HG02943 (cell line): Measurements from ENCODE around the gene TGFBR2.
A peak's percentile ranks its signal among the peaks of the same experiment; 100 is the strongest.

Experiments used
- ATAC-seq: cut with Tn5 transposase; IDR thresholded peaks from one replicate; pipeline ENCODE4 v1.9.1; 2021; ENCODE audit warnings: mild to moderate bottlenecking, low read depth, moderate library complexity; ENCODE audit not compliant: unreplicated experiment

The TGFBR2 gene

DNA sequence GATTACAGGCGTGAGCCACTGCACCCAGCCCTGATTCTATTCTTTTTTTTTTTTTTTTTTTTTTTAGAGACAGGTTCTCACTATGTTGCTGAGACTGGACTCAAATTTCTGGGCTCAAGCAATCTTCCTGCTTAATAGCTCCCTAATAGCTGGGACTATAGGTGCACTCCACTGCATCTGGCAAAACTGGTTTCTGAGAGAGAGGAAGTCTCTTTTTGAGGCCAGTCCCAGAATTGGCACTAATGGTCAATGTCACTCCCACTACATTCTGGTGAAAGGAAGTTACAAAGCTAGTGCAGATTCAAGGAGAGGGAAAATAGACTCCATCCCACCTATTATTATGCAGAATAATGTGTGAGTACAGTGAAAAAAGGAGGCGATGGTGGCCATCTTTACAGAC lies 5.8 kb upstream of the TGFBR2 start:
- ATAC-seq: no peak

DNA sequence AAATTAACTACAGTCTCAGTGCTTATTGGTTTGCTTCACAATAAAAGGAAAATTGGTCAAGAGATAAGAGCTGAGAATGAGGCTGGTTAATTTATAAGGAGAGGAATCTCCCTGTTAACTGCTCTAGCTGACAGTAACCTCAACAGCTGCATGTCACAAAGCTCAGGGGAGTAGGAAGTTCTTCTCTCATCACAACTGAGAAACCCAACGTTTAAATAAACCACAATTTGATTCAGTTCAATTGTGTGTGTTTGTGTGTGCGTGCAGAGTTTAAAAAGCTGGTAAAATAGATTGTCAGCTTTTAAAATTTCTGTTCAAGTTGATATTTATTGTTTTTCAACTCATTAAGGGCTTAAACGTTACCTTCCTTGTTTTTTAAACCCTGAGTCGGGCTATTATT lies 3.5 kb upstream of the TGFBR2 start:
- ATAC-seq: no peak

DNA sequence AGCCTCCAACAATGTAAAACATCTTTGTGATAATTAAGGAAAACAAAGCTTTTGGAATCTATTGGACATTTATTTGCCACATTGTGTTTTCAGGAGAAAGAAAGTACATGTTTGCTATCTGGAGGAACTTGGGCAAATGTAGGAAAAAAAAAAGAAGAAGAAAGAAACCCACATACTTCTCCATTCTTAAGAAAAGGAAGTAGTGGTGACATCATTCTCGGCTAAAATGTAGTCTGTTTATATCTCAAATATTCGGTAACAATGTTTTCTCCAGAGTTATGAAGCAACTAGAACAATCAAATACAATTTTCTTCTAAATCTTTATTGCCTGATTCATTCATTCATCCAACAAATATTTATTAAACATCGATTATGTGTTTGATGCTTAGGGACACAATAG lies 2.3 kb upstream of the TGFBR2 start:
- no peak for ATAC-seq

DNA sequence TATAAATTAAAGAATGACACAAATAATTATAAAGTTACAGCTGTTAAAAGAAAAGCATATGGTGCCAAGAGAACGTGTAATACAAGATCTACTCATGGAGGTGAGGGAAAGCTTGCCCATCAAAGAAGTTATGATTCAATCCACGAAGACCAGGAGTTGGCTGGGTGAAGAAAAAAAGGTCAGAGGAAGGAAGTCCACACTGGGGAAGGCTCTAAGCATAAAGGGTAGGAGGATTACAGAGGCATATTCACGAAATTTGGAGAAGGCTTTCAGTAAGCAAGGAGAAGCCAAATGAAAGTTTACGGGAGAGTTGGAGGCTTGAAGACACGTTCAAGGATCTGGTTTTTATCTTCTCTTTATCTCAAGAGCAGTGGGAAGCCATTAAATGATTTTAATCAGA lies 1.8 kb upstream of the TGFBR2 start:
- ATAC-seq: no peak

DNA sequence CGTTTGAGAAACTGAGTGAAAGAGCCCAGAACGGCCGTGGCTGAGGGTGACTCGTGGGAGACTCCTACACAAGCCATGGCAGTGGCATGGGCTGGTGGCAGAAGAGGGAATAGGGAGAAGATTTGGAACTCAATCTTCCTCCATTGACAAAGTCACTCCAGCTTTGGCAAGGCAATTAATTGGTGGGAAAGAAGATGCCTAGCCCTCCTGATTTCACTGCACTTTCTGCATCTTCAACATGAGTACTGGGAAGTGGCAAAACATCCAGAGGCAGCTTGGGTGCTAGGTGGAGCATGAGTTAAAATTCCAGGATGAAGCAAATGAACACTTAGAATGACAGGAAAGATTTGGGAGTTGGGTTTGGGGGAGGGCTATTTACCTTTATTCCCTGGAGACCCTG lies 1.4 kb upstream of the TGFBR2 start:
- ATAC-seq: no peak

DNA sequence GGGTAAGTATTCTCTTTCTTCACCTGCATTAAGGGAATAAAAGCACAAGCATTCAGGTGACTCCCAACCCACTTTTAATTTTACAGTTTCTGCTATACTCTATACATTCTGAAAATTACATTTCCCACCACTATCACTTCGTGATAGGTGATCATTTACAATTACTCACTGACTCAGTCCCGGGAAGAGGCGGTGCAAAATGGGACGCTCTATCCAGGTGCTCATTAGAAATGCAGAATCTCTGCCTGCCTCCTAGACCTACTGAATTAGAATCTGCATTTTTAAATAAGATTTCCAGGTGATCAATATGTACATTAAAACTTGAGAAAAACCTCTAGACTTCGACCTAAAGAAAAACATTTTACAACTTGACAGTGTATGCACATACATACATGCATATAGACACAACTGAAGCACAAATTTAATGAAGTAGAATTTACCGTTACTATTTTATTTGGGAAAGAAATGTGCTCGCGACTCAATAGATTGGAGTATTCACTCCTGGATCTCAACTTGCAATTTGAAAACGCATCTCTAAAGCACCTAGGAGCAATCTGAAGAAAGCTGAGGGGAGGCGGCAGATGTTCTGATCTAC lies 598 bp upstream of the TGFBR2 start:
- no peak for ATAC-seq

DNA sequence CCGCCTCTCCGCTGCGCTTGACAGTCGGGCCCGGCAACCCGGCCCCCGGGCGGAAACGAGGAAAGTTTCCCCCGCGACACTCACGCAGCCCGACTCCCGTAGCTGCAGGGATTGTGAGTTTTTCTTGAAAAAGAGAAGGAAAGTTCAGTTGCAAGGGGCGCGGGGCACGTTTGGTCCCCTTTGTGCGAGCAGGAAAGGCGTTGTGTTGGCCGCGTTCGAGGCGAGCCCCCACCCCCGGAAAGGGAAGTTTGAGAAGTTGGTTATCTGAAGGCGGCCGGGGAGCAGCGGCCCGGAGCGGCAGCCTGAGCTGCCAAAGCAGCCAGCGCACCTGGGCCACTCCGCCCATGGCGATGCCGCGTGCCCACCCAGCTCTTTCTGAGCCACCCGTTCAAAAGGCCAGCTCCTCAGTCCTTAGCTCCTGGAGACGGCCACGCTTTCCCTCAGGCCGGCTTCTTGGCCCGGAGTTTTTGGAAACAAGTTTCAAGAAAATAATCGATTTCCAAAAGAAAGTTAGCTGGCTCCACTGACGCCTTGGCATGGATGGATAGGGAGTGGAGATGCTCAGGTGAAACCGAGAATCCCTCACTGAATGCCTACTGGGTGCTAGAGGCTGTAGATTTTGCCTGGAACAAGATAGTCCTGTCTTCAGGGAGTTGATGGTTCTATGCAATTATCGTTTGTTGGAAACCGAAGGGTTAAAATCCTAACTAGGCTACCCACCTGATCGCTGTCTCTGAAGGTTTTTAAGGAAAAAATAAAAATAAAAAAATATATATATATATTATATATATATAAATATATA lies 832 bp downstream of the TGFBR2 start:
- ATAC-seq: peak; percentile 56

DNA sequence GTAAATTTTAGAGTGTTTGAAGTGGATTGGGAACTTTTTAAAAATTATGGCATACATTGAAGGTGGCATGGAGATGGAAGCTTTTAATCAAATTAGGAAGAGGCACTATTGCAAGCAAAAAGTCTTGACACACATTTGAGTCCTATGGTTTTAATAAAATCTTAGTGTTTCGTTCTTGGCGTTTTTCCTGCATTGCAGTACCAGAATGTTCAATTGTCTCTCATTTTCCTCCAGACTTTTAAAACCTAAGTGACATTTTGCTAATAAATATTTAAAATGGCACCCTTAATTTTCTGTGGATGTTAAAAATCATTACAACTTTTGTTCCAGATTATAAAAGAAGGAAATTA lies 2.2 kb downstream of the TGFBR2 start:
- no peak for ATAC-seq

DNA sequence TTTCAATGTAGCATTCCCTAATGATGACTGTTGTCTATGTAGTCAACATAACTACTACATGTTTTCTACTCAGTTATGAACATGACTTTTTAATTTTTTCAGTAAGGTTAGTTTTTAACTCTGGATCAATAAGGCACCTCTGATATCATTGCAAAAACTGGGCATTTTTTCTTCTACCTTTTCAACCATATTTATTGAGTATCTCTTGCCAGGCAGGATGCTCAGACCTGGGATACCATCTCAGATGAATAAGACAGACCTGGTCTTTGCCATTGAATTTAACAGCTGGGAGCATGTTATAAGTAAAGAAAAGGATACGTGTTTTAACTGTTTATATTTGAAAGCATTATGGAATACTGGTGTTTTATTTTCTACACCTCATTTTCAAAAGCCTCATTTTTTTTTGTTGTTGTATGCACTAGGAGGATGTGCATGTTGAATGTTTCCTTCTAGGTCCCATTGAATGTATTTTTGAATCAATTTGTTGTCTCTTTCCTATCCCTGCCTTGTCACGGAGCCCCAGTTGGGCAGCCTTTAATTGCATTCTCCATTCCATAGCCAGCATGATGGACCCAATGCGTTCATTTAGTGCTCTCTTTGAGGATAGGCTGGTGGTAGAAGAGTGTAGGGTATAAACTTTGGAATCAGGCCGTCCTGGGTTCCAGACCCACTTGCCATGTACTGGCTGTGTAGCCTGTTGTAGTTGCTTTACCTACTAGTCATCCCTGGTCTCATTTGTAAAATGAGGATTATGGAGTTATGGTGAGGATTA lies 3.7 kb downstream of the TGFBR2 start:
- ATAC-seq: no peak

DNA sequence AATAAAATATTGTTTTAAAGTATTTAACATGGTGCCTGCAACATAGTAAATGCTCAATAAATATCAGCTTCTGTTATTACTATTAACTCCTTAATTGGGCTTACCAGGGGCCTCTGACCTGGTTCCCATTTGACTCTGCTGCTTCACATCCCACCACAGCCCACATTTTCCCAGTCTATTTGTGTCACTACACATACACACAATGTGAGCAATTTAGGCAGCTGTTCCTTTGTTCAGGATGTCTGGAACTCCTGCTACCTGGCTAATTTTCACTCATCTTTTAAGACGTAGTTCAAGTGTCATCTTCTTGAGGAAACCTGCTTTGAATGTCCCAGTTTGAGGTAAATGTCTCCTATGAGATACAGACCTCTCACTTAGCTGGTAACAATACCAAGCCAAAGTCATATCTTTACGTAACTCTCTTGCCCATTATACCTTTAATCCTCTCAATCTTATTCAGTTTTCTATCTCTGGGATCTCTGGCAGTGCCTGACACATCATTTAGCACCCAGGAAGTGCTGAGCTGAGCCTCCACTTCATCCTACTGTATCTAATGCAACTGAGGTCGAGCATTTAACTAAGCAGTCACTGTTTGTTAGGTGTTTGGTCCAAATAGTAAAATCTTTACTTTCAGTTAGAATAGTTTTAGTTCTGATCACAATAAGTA lies 4.4 kb downstream of the TGFBR2 start:
- no peak for ATAC-seq

DNA sequence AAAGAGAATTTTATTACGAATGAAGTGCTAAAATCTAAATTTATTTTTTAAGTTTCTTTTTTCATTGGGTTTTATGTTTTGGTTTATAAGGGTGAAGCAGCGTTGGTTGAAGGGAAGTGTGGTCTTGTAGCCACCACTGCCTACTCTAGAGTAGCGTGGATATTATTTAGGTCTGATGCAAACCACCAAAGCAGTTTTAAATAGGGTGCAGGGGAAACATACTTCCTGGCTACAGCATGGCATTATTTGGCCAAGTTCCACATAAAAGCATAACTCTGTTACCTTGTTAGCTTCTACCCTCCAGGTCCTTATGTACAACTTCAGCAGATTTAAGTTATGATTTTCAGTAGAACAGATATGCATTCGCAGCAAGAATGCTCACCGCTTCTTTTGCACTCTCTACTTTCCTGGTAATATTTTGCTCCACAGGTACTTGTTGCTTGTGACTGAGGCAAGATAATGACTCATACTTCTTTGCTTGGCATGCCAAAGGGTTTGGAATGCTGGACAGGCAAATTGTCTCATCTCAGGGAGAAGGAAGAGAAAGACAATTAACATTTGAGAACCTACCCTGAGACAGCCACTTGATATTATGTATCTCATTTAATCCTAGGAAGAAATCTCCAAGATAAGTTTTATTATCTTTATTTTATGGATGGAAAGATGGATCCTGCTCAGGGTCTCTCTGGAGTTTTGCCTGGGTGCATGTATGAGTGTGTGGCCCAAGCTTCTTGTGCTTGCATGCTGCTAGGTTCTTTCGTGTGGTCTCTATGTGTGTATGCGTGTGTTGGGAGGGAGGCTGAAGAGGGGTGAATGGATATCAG lies 5.4 kb downstream of the TGFBR2 start:
- ATAC-seq: no peak

DNA sequence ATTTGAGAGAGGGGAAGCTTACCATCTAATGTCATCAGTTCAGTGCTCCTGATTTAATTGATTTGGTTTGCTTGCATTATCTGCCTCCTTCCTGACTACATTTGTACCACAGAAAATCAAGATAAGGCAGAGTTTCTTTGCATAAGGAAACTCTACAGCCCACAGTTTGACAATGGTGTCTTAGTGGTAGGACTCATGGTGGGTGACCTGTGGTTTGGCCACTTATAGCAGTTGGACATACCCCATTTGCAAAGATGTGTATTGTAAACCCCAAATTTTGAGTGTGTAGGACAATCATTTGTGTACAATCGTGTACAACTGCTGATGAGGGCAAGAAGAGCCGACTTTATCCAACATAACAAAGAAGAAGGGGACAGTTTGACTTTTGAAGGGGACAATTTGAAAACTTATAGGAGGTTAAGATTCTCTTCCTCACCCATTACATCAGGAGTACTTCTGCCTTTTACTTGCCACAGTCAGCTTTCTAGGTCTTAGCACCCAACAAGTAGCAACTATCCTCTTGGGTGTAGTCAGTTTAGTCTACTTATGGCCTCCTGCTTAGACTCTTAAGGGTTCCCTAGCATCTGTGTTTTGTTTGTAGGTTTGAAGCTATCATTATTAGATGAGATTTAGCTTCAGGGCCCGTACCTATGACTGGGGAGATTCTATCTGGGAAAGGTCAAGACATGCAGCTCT lies 6.2 kb downstream of the TGFBR2 start:
- no peak for ATAC-seq

DNA sequence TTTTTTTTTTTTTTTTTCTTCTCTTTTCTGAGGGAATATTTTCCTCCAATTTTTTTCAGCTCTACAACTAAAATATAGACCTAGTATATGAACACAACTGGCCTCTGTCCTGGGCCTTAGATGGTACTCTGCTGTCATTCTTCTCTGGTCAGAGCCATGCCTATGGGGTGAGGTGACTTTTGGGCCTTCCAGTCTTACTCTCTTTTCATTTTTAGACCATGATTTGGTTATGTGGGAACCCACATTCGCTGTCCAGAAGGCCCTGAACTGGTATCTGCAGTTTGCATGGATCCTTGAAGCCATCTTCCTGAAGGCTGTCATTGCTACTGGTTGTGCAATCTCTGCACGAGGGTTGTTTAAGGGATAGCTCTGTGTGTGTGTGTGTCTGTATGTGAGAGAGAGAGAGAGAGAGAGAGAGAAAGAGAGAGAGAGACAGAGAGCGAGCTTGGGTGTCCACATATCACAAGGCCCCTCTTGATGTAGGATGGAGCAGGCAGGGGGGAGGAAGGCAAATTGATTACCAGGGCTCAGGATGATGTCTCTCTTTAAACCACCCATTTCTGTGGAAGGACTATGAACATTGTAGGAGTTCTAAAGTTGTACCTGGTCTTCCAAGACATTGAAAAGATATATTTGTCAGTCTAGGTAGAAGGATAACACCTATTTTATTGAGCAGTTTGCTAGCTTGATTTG lies 6.9 kb downstream of the TGFBR2 start:
- no peak for ATAC-seq

DNA sequence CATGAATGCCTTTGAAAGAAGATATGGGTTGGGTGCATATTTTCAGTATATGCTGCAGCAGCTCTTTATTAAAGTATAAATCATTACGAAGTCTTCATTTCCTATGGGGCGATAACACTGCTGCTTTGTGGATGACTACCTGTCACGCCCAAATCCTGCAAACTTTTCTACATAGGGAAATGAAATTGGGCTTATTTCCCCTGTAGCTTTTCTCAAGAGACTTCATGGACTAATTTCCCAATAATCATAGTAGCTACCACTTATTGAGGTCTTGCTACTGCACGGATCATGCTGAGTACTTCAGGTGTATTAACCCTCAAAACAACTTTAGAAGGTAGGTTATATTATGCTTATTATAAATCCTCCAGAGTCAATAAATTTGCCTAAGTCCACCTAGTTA lies 8.0 kb downstream of the TGFBR2 start:
- no peak for ATAC-seq

DNA sequence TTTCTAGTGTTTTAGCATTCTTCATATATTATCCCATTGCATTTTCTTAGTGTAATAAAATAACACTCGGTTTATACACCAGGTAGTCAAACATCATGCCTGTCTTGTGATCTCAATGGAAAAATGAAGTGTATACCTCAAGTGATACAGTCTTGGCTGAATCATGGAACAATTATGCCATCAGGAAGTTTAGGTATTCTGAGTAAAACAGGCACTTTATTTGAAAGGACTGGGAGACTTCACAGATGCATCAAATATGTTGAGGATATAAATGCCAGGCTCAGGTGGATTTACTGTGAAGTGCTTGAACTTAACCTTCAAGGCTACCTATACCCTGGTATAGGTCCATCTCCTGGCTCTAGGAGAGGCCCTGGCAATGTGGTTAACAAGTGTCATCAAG lies 8.5 kb downstream of the TGFBR2 start:
- ATAC-seq: no peak

DNA sequence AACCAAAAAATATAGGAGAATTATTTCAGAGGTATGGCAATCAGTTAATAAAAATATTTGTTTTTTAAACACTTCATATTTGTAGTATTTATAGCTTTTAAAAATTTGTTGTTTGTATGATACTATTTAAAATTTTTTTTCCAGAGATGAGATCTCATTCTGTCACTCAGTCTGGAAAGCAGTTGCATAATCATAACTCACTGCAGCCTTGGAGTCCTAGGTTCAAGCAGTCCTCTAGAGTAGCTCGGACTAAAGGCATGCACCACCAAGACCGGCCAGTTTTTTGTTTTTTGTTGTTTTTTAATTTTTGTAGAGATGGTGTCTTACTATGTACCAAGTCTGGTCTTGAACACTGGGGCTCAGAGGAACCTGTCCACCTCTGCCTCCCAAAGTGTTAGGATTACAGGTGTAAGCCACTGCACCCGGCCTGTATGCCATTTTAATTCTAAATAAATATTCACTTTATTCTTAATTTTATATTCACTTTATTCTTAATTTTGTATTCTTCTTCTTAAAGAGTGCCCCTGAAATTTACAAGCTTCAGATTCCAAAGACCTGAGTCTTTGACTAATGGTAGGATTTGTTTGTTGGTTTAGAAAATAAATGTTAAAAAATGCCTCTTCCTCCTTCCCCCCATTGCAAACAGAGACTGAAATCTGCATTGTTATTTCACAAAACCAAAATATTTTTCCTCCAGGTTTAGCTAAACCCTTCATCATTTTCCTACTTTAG lies 9.4 kb downstream of the TGFBR2 start:
- no peak for ATAC-seq

DNA sequence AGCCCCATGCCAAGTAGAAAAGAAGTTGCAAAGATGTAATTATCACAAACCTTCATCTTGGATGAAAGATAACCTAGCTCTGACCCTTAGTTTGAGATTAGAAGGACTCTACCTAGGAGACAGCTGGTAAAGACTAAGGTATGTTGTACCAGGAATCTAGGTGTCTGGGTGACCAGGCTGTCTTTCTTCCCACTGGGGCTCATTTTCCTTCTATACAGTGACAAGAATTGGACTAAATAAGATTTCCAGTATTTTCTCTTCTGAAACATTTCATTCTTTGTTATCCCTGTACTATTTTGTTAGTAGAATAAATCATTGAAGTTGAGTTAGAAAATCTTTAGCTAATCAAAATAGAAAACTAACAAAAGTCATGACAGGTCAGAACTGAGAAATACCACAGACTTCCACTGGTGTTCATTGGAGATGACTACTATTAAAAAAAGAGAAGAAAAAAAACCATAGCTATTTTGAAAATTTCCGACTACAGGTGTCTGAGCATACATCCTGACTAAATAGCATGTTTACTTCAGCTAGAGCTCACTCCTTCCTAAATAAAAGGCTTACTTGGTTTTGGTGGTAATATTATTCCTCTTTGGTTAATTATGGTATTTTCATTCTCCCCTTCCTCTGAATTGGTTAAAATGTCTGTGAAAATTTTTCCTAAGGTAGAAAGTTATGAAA lies 10.1 kb downstream of the TGFBR2 start:
- no peak for ATAC-seq

DNA sequence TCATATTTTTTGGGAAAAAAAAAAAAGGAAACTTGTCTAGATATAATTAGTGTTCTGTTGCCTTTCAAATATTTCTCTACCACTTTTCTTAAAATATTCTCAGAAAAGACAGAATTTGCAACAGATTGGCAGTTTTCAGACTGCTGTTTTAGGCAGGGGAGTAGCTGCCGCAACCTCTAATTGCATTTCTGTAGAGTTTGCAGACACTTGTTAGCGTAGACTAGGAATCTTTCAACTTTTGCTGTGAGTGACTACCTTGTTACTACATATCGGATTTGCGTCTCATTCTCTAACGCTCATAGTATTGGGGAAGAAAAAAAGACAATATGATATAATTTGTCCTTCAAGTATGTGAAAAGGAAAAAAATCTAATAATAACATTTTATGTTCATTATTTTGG lies 10.7 kb downstream of the TGFBR2 start:
- no peak for ATAC-seq
